K562 (cell line): ENCODE measurements around the gene ZNF407. TPM values are rescaled to one million over a fixed set of nuclear protein-coding genes. Genes with fewer than 3 reads are reported as not detected.

Experiments
- ATAC-seq: fragments of 200-7000 bp; cut with Tn5 transposase; 3 replicates; pipeline ENCODE4 v1.9.1; 2020; ENCODE audit warnings: moderate library complexity
- BruUV-seq: library from RNA; stranded (reverse); fragments of 400-500 nt; replicated peaks from 2 replicates; lab custom pipeline; 2021; lab: Mats Ljungman, UMichigan
- CTCF ChIA-PET: fragments of 300-600 bp; formaldehyde crosslinking; extraction: SDS; loops from one replicate; lab custom pipeline; 2021; ENCODE audit warnings: low intra/inter-chr PET ratio; lab: Yijun Ruan, JAX
- POLR2A ChIA-PET: fragments of 300-600, 350-650 bp; sonication (Branson Sonifier 250); formaldehyde crosslinking; extraction: SDS; loops from one replicate; lab custom pipeline; 2021; ENCODE audit warnings: antibody characterized with exemption, inconsistent platforms; lab: Yijun Ruan, JAX
- DNase-seq, 4 experiments: peaks; one replicate each; pipeline versions ENCODE4 v3.0.0 to v3.0.0-alpha.2; 2011 to 2018; ENCODE audit warnings: low spot score in 3 of 4, mixed read lengths in 3 of 4; ENCODE audit errors: extremely low read depth in 1 of 4
- FAIRE-seq: peaks from 2 replicates; lab custom pipeline; 2011; peaks lifted over from hg19 to GRCh38; lab: Jason Lieb, UNC
- H2AFZ ChIP-seq: 2 replicates; pipeline ENCODE4 v1.6.0; 2011; ENCODE audit warnings: low read depth, low read length, control low read depth, inconsistent platforms
- H3K27ac ChIP-seq: fragments of 200-600 bp; 3 replicates; pipeline ENCODE4 v1.8.0; 2011; ENCODE audit warnings: low read depth, mild to moderate bottlenecking, control low read depth, inconsistent platforms, low read length, moderate library complexity, mixed read lengths; ENCODE audit errors: extremely low read depth
- H3K27me3 ChIP-seq, 2 experiments: fragments of 300-600 bp in 1 of 2; 2 replicates in 1 of 2; 3 replicates in 1 of 2; pipeline versions ENCODE4 v1.6.0 to v1.8.0; 2011; ENCODE audit warnings: inconsistent platforms in 2 of 2, low read length in 2 of 2, mild to moderate bottlenecking in 1 of 2, mixed read lengths in 1 of 2, moderate library complexity in 1 of 2; ENCODE audit not compliant: control insufficient read depth in 2 of 2, insufficient read depth in 2 of 2
- H3K36me3 ChIP-seq: fragments of 300-600 bp; 3 replicates; pipeline ENCODE4 v1.8.0; 2011; ENCODE audit warnings: mild to moderate bottlenecking, low read length, inconsistent platforms; ENCODE audit not compliant: control insufficient read depth, insufficient read depth
- H3K4me1 ChIP-seq, 2 experiments: fragments of 200-600 bp in 1 of 2; replicated peaks in 1 of 2; 2 replicates in 1 of 2; 3 replicates in 1 of 2; pipeline versions ENCODE4 v1.5.1 to v1.8.0; 2011; ENCODE audit warnings: inconsistent platforms in 2 of 2, low read length in 2 of 2, mild to moderate bottlenecking in 1 of 2, mixed read lengths in 1 of 2, moderate library complexity in 1 of 2; ENCODE audit not compliant: control insufficient read depth in 2 of 2, insufficient read depth in 2 of 2
- H3K4me2 ChIP-seq: 2 replicates; pipeline ENCODE4 v1.6.1; 2011; ENCODE audit warnings: low read length, control low read depth, inconsistent platforms, mixed read lengths; ENCODE audit not compliant: insufficient read depth
- H3K4me3 ChIP-seq: fragments of 200-600 bp; sonication (generic), shearing (Covaris generic); 2 replicates; pipeline ENCODE4 v1.5.1; 2016; ENCODE audit warnings: control low read depth, inconsistent platforms
- H3K79me2 ChIP-seq: fragments of 200-600 bp; 3 replicates; pipeline ENCODE4 v1.8.0; 2011; ENCODE audit warnings: low read length, inconsistent platforms; ENCODE audit not compliant: control insufficient read depth, insufficient read depth
- H3K9ac ChIP-seq, 2 experiments: 2 replicates each; pipeline versions ENCODE4 v1.6.0 to v1.6.1; 2011; ENCODE audit warnings: low read depth in 2 of 2, low read length in 2 of 2, control low read depth in 1 of 2, inconsistent platforms in 1 of 2, mild to moderate bottlenecking in 1 of 2, mixed read lengths in 1 of 2; ENCODE audit not compliant: insufficient read depth in 1 of 2
- H3K9me1 ChIP-seq: one replicate; pipeline ENCODE4 v1.6.0; 2011; ENCODE audit warnings: inconsistent platforms, mild to moderate bottlenecking, low read length, moderate library complexity; ENCODE audit not compliant: control insufficient read depth, insufficient read depth
- H3K9me3 ChIP-seq: replicated peaks from 2 replicates; pipeline ENCODE4 v1.5.1; 2011; ENCODE audit warnings: low read depth, low read length, inconsistent platforms; ENCODE audit not compliant: control insufficient read depth, insufficient read depth
- H4K20me1 ChIP-seq: replicated peaks from 2 replicates; pipeline ENCODE4 v1.6.1; 2011; ENCODE audit warnings: low read length, inconsistent platforms, mixed read lengths; ENCODE audit not compliant: control insufficient read depth, insufficient read depth
- BDP1 ChIP-seq: IDR thresholded peaks from 3 replicates; pipeline ENCODE4 v1.6.1; 2011; ENCODE audit not compliant: insufficient read length, insufficient read depth
- FOXA3 ChIP-seq, 2 experiments: fragments of 450-650 bp in 1 of 2; sonication (generic) in 1 of 2; formaldehyde crosslinking; IDR thresholded peaks in 1 of 2; conservative IDR thresholded peaks in 1 of 2; 2 replicates each; pipeline versions ENCODE4 v1.4.0 to v1.8.0; 2020 to 2022; ENCODE audit warnings: mild to moderate bottlenecking in 2 of 2, missing genetic modification reagents in 1 of 2
- KDM1A ChIP-seq, 2 experiments: fragments of 450-650 bp; IDR thresholded peaks; 2 replicates each; pipeline ENCODE4 v1.6.1; 2016; ENCODE audit warnings: mild to moderate bottlenecking in 2 of 2
- NR0B1 ChIP-seq: fragments of 450-650 bp; IDR thresholded peaks from one replicate; pipeline ENCODE4 v1.6.1; 2018; ENCODE audit warnings: mild to moderate bottlenecking, moderate library complexity; ENCODE audit not compliant: partially characterized antibody
- PCBP1 ChIP-seq: fragments of 200-400 bp; formaldehyde crosslinking; IDR thresholded peaks from 2 replicates; pipeline ENCODE4 v1.6.1; 2018; ENCODE audit warnings: mild to moderate bottlenecking, low read depth, low read length; ENCODE audit not compliant: poor library complexity, severe bottlenecking
- POLR2H ChIP-seq: IDR thresholded peaks from 2 replicates; pipeline ENCODE4 v1.6.1; 2016; ENCODE audit warnings: missing genetic modification characterization, low read depth, mild to moderate bottlenecking, control low read depth, missing compliant biosample characterization, moderate library complexity
- SETDB1 ChIP-seq: IDR thresholded peaks from one replicate; pipeline ENCODE4 v1.6.1; 2012; ENCODE audit warnings: low read length, control low read depth, inconsistent platforms
- SREBF2 ChIP-seq: sonication (generic); formaldehyde crosslinking; IDR thresholded peaks from 2 replicates; pipeline ENCODE4 v1.4.0; 2020; ENCODE audit warnings: mild to moderate bottlenecking, missing genetic modification reagents
- VEZF1 ChIP-seq: fragments of 200-800 bp; sonication (Bioruptor generic); IDR thresholded peaks from 2 replicates; pipeline ENCODE4 v1.6.1; 2017; ENCODE audit warnings: missing genetic modification characterization, missing compliant biosample characterization
- ZBTB7A ChIP-seq: IDR thresholded peaks from 2 replicates; pipeline ENCODE4 v1.6.1; 2011; ENCODE audit warnings: low read depth, mild to moderate bottlenecking, low read length, moderate library complexity, borderline replicate concordance; ENCODE audit not compliant: control insufficient read depth
- ZFP1 ChIP-seq: fragments of 450-650 bp; formaldehyde crosslinking; IDR thresholded peaks from 2 replicates; pipeline ENCODE4 v1.4.0; 2020; ENCODE audit warnings: mild to moderate bottlenecking, mixed read lengths
- ZNF174 ChIP-seq: fragments of 250-450 bp; sonication (Bioruptor Pico); IDR thresholded peaks from 2 replicates; pipeline ENCODE4 v1.4.0; 2020; ENCODE audit warnings: mild to moderate bottlenecking
- ZNF175 ChIP-seq: fragments of 200-800 bp; sonication (Bioruptor generic); IDR thresholded peaks from 2 replicates; pipeline ENCODE4 v1.6.1; 2016; ENCODE audit warnings: low read depth, mild to moderate bottlenecking, missing genetic modification characterization, missing compliant biosample characterization
- ZNF785 ChIP-seq: fragments of 250-450 bp; sonication (Bioruptor Pico); IDR thresholded peaks from 2 replicates; pipeline ENCODE4 v1.4.0; 2020; ENCODE audit warnings: mild to moderate bottlenecking
- WGBS: fragments of 100-300 bp; shearing (Covaris generic); methylation state at CpG from one replicate; pipeline ENCODE4 v1.1.6; 2016; ENCODE audit warnings: low coverage, mixed read lengths; ENCODE audit not compliant: insufficient coverage; ENCODE audit errors: missing lambda C conversion rate; 5-methylcytosine and 5-hydroxymethylcytosine counted together
- in situ Hi-C: fragments of 300-500 bp; cut with MboI; formaldehyde crosslinking; loops from 4 replicates; pipeline ENCODE4 v1.15.0; 2018; ENCODE audit warnings: inconsistent platforms, mixed read lengths
- intact Hi-C: fragments of 100-400 bp; cut with micrococcal nuclease; formaldehyde crosslinking; loops from 2 replicates; pipeline ENCODE4 v1.14.2; 2022
- polyA plus RNA-seq, 8 experiments: library from polyadenylated mRNA; depleted of rRNA in 4 of 8; stranded (reverse) in 5 of 8; unstranded in 3 of 8; fragments of >200 nt; fragmentation: Nextera tagmentation in 2 of 8; fragmentation: Illumina TruSeq in 1 of 8; extraction: Ambion mirVana in 2 of 8; extraction: Trizol in 1 of 8; gene quantifications; 2 replicates each; pipeline versions ENCODE4 v1.2.1 to v1.2.3, GENCODE V29; 2011 to 2014; ENCODE audit warnings: inconsistent platforms in 1 of 8, missing spikeins in 1 of 8
- total RNA-seq, 7 experiments: library from RNA; depleted of rRNA in 6 of 7; stranded (reverse); fragments of >200 nt in 6 of 7; fragmentation: Illumina TruSeq in 2 of 7; extraction: Trizol in 2 of 7; gene quantifications; 2 replicates each; pipeline versions ENCODE4 v1.2.1 to v1.2.3, GENCODE V29; 2011 to 2021; ENCODE audit warnings: low replicate concordance in 1 of 7
- TF ChIP-seq, protein P1 (sequence below): fragments of 250-450 bp; sonication (Bioruptor Pico); IDR thresholded peaks from 2 replicates; pipeline ENCODE4 v1.8.0; 2021; ENCODE audit warnings: moderate library complexity, mild to moderate bottlenecking, inconsistent platforms

ZNF407 gene
- total and polyA plus RNA-seq, 9 of the 15 experiments (the other 6 are each of a cell fraction or from before 2014, with no cell fraction given), result 0.21 to 5.4 (median 2.3) TPM

GRCh38 chr18:74790451-74790850 is 192.8 kb downstream of the ZNF407 start:
- no peak for FAIRE-seq
- 6% methylated on average over 1 of the region's 1 CpG for WGBS

More at GRCh38 chr18:74790451-74790850, 192.8 kb downstream of the ZNF407 start:
- Histone ChIP-seq H3K27ac (no peak overlapping the region), H3K4me3 (no peak overlapping the region), H2AFZ (no peak overlapping the region), H3K36me3 (no peaks in the 10 kb centered on the region), H3K9me1 (no peaks in the 10 kb centered on the region), H3K9me3 (no peaks in the 10 kb centered on the region), H3K9ac (no peak overlapping the region), H3K27me3 (no peaks in the 10 kb centered on the region), H4K20me1 (no peaks in the 10 kb centered on the region), H3K4me1 (no peaks in the 10 kb centered on the region), H3K4me2 (no peak overlapping the region), H3K79me2 (no peaks in the 10 kb centered on the region)
- intact Hi-C loops (no loop called here), in situ Hi-C loops (no loop called here)
- no peak for DNase-seq
- CTCF ChIA-PET, result no interaction called here
- POLR2A ChIA-PET, result interaction anchor here (0.7 kb wide), 1 partner anchor 14 kb away, joined by 3 read pairs; no protein-coding TSS in a partner anchor
- BruUV-seq, result no TSS peak
- TF ChIP-seq ZBTB7A (no peak), BDP1 (no peak), PCBP1 (no peak), ZFP1 (CRISPR knock-in tag) (no peak), FOXA3 (CRISPR knock-in tag; conservative IDR thresholded peaks at IDR 0.05 in 1 of 2, IDR thresholded peaks at IDR 0.05 in 1 of 2) (no peak), SETDB1 (no peak), SREBF2 (CRISPR knock-in tag) (no peak), VEZF1 (no peak), ZNF175 (CRISPR knock-in tag) (no peak), ZNF785 (CRISPR knock-in tag) (no peak), KDM1A (IDR thresholded peaks at IDR 0.05) (no peak), POLR2H (no peak), NR0B1 (no peak), ZNF174 (CRISPR knock-in tag) (no peak)
- TF ChIP-seq, protein P1, sequence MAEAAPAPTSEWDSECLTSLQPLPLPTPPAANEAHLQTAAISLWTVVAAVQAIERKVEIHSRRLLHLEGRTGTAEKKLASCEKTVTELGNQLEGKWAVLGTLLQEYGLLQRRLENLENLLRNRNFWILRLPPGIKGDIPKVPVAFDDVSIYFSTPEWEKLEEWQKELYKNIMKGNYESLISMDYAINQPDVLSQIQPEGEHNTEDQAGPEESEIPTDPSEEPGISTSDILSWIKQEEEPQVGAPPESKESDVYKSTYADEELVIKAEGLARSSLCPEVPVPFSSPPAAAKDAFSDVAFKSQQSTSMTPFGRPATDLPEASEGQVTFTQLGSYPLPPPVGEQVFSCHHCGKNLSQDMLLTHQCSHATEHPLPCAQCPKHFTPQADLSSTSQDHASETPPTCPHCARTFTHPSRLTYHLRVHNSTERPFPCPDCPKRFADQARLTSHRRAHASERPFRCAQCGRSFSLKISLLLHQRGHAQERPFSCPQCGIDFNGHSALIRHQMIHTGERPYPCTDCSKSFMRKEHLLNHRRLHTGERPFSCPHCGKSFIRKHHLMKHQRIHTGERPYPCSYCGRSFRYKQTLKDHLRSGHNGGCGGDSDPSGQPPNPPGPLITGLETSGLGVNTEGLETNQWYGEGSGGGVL (CRISPR knock-in tag), result no peak
- no peak for ATAC-seq
